SU-DHL-6 (cell line): Measurements from ENCODE around the gene NXN.

Experiments used
- H2AFZ ChIP-seq: fragments of 200-600 bp; sonication (generic); 2 replicates; pipeline ENCODE4 v1.6.1; 2014; ENCODE audit warnings: low read depth, mild to moderate bottlenecking, moderate library complexity, mixed read lengths, antibody characterized with exemption, low read length; ENCODE audit not compliant: severe bottlenecking
- H3F3A ChIP-seq: fragments of 200-600 bp; shearing (Covaris generic); 2 replicates; pipeline ENCODE4 v1.6.0; 2016; ENCODE audit warnings: antibody characterized with exemption, mild to moderate bottlenecking; ENCODE audit not compliant: insufficient read depth
- H3K27ac ChIP-seq: fragments of 200-600 bp; sonication (generic); 2 replicates; pipeline ENCODE4 v1.5.1; 2016; ENCODE audit warnings: low read depth, mild to moderate bottlenecking, low read length, moderate library complexity, mixed read lengths
- H3K27me3 ChIP-seq: fragments of 200-600 bp; sonication (generic), shearing (Covaris generic); 2 replicates; pipeline ENCODE4 v1.6.0; 2014; ENCODE audit warnings: mild to moderate bottlenecking, low read length
- H3K36me3 ChIP-seq: fragments of 200-600 bp; sonication (generic); 2 replicates; pipeline ENCODE4 v1.6.1; 2014; ENCODE audit warnings: mild to moderate bottlenecking, low read length, mixed read lengths
- H3K4me2 ChIP-seq: fragments of 300-600, 200-600 bp; shearing (Covaris generic), sonication (generic); 2 replicates; pipeline ENCODE4 v1.6.0; 2014; ENCODE audit warnings: low read length, low read depth, mild to moderate bottlenecking; ENCODE audit not compliant: poor library complexity, severe bottlenecking
- H3K4me3 ChIP-seq: fragments of 200-600 bp; sonication (generic); 2 replicates; pipeline ENCODE4 v1.5.1; 2014; ENCODE audit warnings: antibody characterized with exemption, low read length, mild to moderate bottlenecking, mixed read lengths; ENCODE audit not compliant: insufficient read depth, poor library complexity, severe bottlenecking
- H3K79me2 ChIP-seq: fragments of 200-600 bp; sonication (generic); 2 replicates; pipeline ENCODE4 v1.6.1; 2014; ENCODE audit warnings: mild to moderate bottlenecking, low read length, moderate library complexity; ENCODE audit not compliant: insufficient read depth
- H3K9ac ChIP-seq: fragments of 200-600 bp; sonication (generic); 2 replicates; pipeline ENCODE4 v1.7.0; 2014; ENCODE audit warnings: mild to moderate bottlenecking, low read length
- H3K9me2 ChIP-seq: fragments of 200-600 bp; sonication (generic); replicated peaks from 2 replicates; pipeline ENCODE4 v1.6.1; 2014; ENCODE audit warnings: low read length; ENCODE audit not compliant: insufficient read depth
- H3K9me3 ChIP-seq: fragments of 200-600 bp; sonication (generic); 2 replicates; pipeline ENCODE4 v1.6.1; 2014; ENCODE audit warnings: low read length, mixed read lengths; ENCODE audit not compliant: insufficient read depth
- H4K20me1 ChIP-seq: fragments of 200-600 bp; sonication (generic); 2 replicates; pipeline ENCODE4 v1.6.1; 2014; ENCODE audit warnings: low read depth, mild to moderate bottlenecking, antibody characterized with exemption, low read length, moderate library complexity, mixed read lengths
- CTCF ChIP-seq: fragments of 200-600 bp; sonication (generic); IDR thresholded peaks from one replicate; pipeline ENCODE4 v1.5.1; 2017; ENCODE audit warnings: antibody characterized with exemption, mild to moderate bottlenecking, low read length, moderate library complexity; ENCODE audit not compliant: insufficient read depth, poor library complexity, severe bottlenecking
- EZH2phosphoT487 ChIP-seq: fragments of 200-600 bp; sonication (generic), shearing (Covaris generic); conservative IDR thresholded peaks from 2 replicates; pipeline ENCODE4 v1.6.1; 2018; ENCODE audit warnings: mild to moderate bottlenecking, antibody characterized with exemption, low read length, moderate library complexity, mixed read lengths

NXN gene

GRCh38 chr17:773467-774312, 205.9 kb downstream of the NXN start:
- Histone ChIP-seq H3K36me3 (peaks cover 30% of the 10 kb centered on the region; the same call in 1 of the 2 replicates), H3K9me3 (no peaks in the 10 kb centered on the region), H4K20me1 (no peaks in the 10 kb centered on the region), H3K79me2 (no peaks in the 10 kb centered on the region; the same call in 1 of the 2 replicates), H3K27ac (no peak overlapping the region), H3K9me2 (no peaks in the 10 kb centered on the region), H3K27me3 (no peaks in the 10 kb centered on the region), H3K4me3 (no peak overlapping the region), H3K4me2 (no peak overlapping the region), H3K9ac (no peak overlapping the region), H2AFZ (no peak overlapping the region), H3F3A (no peaks in the 10 kb centered on the region)
- TF ChIP-seq EZH2phosphoT487 = no peak

GRCh38 chr17:773016-773415, 206.6 kb downstream of the NXN start:
- no peak overlapping the region for H3K4me2 ChIP-seq

GRCh38 chr17:767076-767475, 212.5 kb downstream of the NXN start:
- no peak overlapping the region for H2AFZ ChIP-seq
- no peak overlapping the region for H3K9ac ChIP-seq
- TF ChIP-seq EZH2phosphoT487 = no peak
- TF ChIP-seq CTCF = no peak
- no peaks in the 10 kb centered on the region for H3K79me2 ChIP-seq
- H3K36me3 ChIP-seq = peaks cover 23% of the 10 kb centered on the region; the same call in 1 of the 2 replicates
- H3K4me2 ChIP-seq = no peak overlapping the region
- H3K27ac ChIP-seq = no peak overlapping the region
- no peaks in the 10 kb centered on the region for H3K9me3 ChIP-seq
- no peaks in the 10 kb centered on the region for H3F3A ChIP-seq
- no peaks in the 10 kb centered on the region for H3K27me3 ChIP-seq
- H4K20me1 ChIP-seq = no peaks in the 10 kb centered on the region
- H3K4me3 ChIP-seq = no peak overlapping the region
- no peaks in the 10 kb centered on the region for H3K9me2 ChIP-seq

More at GRCh38 chr17:773016-773415, 206.6 kb downstream of the NXN start:
- TF ChIP-seq EZH2phosphoT487 = no peak
- no peak for TF ChIP-seq CTCF
- H3K79me2 ChIP-seq = no peaks in the 10 kb centered on the region
- H3K27ac ChIP-seq = no peak overlapping the region
- no peak overlapping the region for H3K9ac ChIP-seq
- peaks cover 30% of the 10 kb centered on the region; the same call in 1 of the 2 replicates for H3K36me3 ChIP-seq
- H3K9me3 ChIP-seq = no peaks in the 10 kb centered on the region
- no peaks in the 10 kb centered on the region for H4K20me1 ChIP-seq
- no peaks in the 10 kb centered on the region for H3K27me3 ChIP-seq
- no peak overlapping the region for H2AFZ ChIP-seq
- no peak overlapping the region for H3K4me3 ChIP-seq
- no peaks in the 10 kb centered on the region for H3F3A ChIP-seq
- no peaks in the 10 kb centered on the region for H3K9me2 ChIP-seq

- Histone ChIP-seq H3K36me3 (peaks cover 13% of the 10 kb centered on the region; the same call in 1 of the 2 replicates), H3K4me3 (no peak overlapping the region), H3K79me2 (no peaks in the 10 kb centered on the region), H3K27ac (no peak overlapping the region), H2AFZ (no peak overlapping the region), H4K20me1 (no peaks in the 10 kb centered on the region), H3K9me2 (no peaks in the 10 kb centered on the region), H3K9me3 (no peaks in the 10 kb centered on the region), H3K27me3 (no peaks in the 10 kb centered on the region), H3K4me2 (no peak overlapping the region), H3K9ac (no peak overlapping the region), H3F3A (peaks cover 3% of the 10 kb centered on the region; the same call in 1 of the 2 replicates)
- TF ChIP-seq EZH2phosphoT487 (no peak), CTCF (no peak)
These were observed 219.2 kb downstream of the NXN start for GRCh38 chr17:760371-760770.
